Fibroblast of skin of right quadriceps (primary cell): Measurements from ENCODE around the gene DEUP1.
A peak's percentile ranks its signal among the peaks of the same experiment; 100 is the strongest.

Source experiments
- DNase-seq: peaks from one replicate; pipeline ENCODE4 v3.0.0-alpha.2; 2013

DEUP1 gene

GRCh38 chr11:93480756-93481155, 150.2 kb downstream of the DEUP1 start:
- no peak for DNase-seq

- DNase-seq = no peak
Measured at GRCh38 chr11:93481279-93481678, 150.7 kb downstream of the DEUP1 start.

GRCh38 chr11:93481696-93482095, 151.2 kb downstream of the DEUP1 start:
- no peak for DNase-seq

GRCh38 chr11:93482556-93482955, 152.0 kb downstream of the DEUP1 start:
- no peak for DNase-seq

- DNase-seq = peak; percentile 25
Measured at GRCh38 chr11:93484716-93485115, 154.2 kb downstream of the DEUP1 start.

GRCh38 chr11:93485983-93486382, 155.4 kb downstream of the DEUP1 start:
- DNase-seq = no peak

- peak; percentile 10 for DNase-seq
Measured at GRCh38 chr11:93487032-93487483, 156.5 kb downstream of the DEUP1 start.
